ENCODE results near the gene RAB8A. TPM values are rescaled to one million over a fixed set of nuclear protein-coding genes. Genes with fewer than 3 reads are reported as not detected.

RAB8A gene
- total and polyA plus RNA-seq, 2 of the 8 experiments (the other 6 are each of a cell fraction or from before 2014, with no cell fraction given), result 65.8 to 97.0 TPM

DNA sequence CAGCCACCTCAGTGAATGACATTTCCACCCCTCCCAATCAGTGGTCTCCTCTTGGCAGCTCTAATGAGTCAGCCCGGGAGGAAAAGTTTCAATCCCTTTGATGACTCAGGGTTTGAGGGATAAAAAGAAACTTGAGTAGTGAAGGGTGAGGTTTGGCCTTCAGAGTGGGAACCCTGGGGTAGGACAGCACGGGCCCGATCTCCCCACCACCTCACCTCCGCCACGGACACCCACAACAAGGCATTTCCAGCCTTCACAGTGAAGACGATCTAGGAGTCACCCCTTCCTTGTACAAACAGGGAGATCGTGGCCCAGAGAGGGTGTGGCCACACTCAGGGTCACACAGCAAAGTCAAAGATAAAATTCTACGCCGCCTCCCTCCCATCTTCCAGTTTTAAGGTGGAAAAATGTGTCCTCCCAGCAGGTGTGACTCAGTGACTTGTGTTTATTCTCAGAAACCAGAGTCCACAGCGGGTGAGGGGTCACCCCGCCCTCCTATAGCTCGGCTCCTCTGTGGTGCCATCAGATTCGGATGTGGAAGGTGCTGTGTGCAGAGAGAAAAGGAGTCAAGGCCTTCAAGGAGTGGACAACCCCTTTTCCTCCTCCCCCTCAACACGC, 49.4 kb downstream of the RAB8A start:
- no peak overlapping the region for H2AFZ ChIP-seq (ENCODE audit: low read length)

More for the DNA sequence above, 49.4 kb downstream of the RAB8A start:
- Histone ChIP-seq H3K27ac (ENCODE audit: low read depth, low read length) (no peak overlapping the region), H3K79me2 (ENCODE audit: control insufficient read depth in 1 of 2, insufficient read depth in 2 of 2, low read length in 2 of 2) (no peaks in the 10 kb centered on the region), H3K4ac (replicated peaks; ENCODE audit: insufficient read length, low read depth, low read length) (no peak overlapping the region), H2BK20ac (ENCODE audit: low read length) (no peak overlapping the region), H3K4me1 (replicated peaks in 1 of 4; ENCODE audit: control insufficient read depth in 3 of 4, insufficient read depth in 4 of 4, low read length in 3 of 4) (no peaks in the 10 kb centered on the region), H3K23me2 (ENCODE audit: low read depth, low read length) (no peaks in the 10 kb centered on the region), H4K20me1 (replicated peaks in 1 of 2; ENCODE audit: control insufficient read depth in 1 of 2, insufficient read depth in 2 of 2, low read length in 2 of 2) (no peaks in the 10 kb centered on the region), H3K36me3 (ENCODE audit: control insufficient read depth in 2 of 4, insufficient read depth in 4 of 4, low read length in 3 of 4) (no peaks in the 10 kb centered on the region), H3K9me3 (ENCODE audit: insufficient read depth in 2 of 2, low read depth in 1 of 2, low read length in 1 of 2) (no peaks in the 10 kb centered on the region), H3K18ac (ENCODE audit: extremely low read depth, low read length) (no peak overlapping the region), H3K27me3 (replicated peaks in 1 of 4; ENCODE audit: control insufficient read depth in 3 of 4, extremely low read depth in 1 of 4, insufficient read depth in 3 of 4, low read length in 3 of 4) (no peaks in the 10 kb centered on the region), H3K56ac (replicated peaks; ENCODE audit: insufficient read length, low read depth, low read length) (no peak overlapping the region), H4K91ac (replicated peaks; ENCODE audit: insufficient read length, low read length) (no peak overlapping the region), H2AK5ac (ENCODE audit: low read depth, low read length) (no peak overlapping the region), H3K14ac (ENCODE audit: insufficient read length) (no peak overlapping the region), H3K4me2 (ENCODE audit: insufficient read depth in 1 of 2, low read depth in 2 of 2, low read length in 2 of 2) (no peak overlapping the region), H2BK120ac (replicated peaks; ENCODE audit: low read depth, low read length) (no peak overlapping the region), H3K9ac (replicated peaks in 1 of 4; ENCODE audit: extremely low read depth in 1 of 4, low read depth in 3 of 4, low read length in 3 of 4) (no peak overlapping the region), H2BK12ac (ENCODE audit: low read depth, low read length) (no peak overlapping the region), H3K23ac (ENCODE audit: insufficient read length) (no peak overlapping the region), H3K4me3 (ENCODE audit: extremely low read depth in 1 of 4, insufficient read depth in 2 of 4, low read depth in 3 of 4, low read length in 4 of 4) (no peak overlapping the region), H2BK15ac (ENCODE audit: low read length) (no peak overlapping the region), H2BK5ac (ENCODE audit: low read depth, low read length) (no peak overlapping the region), H4K8ac (ENCODE audit: extremely low read depth, insufficient read depth, low read length) (peak overlapping the region; percentile 8; the same call in 1 of the 2 replicates), H3K79me1 (ENCODE audit: low read depth, low read length) (no peaks in the 10 kb centered on the region), H4K5ac (ENCODE audit: insufficient read length, low read depth, low read length) (no peak overlapping the region)
- ChIA-PET CTCF (ENCODE audit: partially characterized antibody) (interaction anchor here (1.7 kb wide), 1 partner anchor 120 kb away, joined by 7 read pairs; no protein-coding TSS in a partner anchor), POLR2A (ENCODE audit: partially characterized antibody) (interaction anchor here (1.2 to 1.4 kb wide), 2 partner anchors 16 to 25 kb away, joined by 3 to 5 read pairs; no protein-coding TSS in a partner anchor)
- WGBS, 2 experiments (ENCODE audit: extremely low coverage in 1 of 2, insufficient coverage in 1 of 2, insufficient read length in 1 of 2, insufficient replicate concordance in 2 of 2, low coverage in 1 of 2, low lambda C conversion rate in 2 of 2, missing lambda C conversion rate in 1 of 2), result 79% methylated on average over 14 of the region's 14 CpGs; no CpG with 5 or more reads in 1 of the 2 experiments
- FAIRE-seq (no peak), DNase-seq (ENCODE audit: low read depth in 1 of 2, low spot score in 2 of 2) (no peak)
- TF ChIP-seq SIRT6 (IDR thresholded peaks at IDR 0.05; ENCODE audit: low read length) (no peak), NRF1 (IDR thresholded peaks at IDR 0.05; ENCODE audit: low read depth, low read length) (no peak), SUZ12 (IDR thresholded peaks at IDR 0.05; ENCODE audit: low read length) (no peak), KDM1A (IDR thresholded peaks at IDR 0.05; ENCODE audit: borderline replicate concordance, low read length) (peak; percentile 14; the same call in 1 of the 2 replicates)

Data from H1 (cell line).